Measurements from ENCODE around the gene IFNGR2.
"Not testable (repeated sequence)": the region's sequence is repeated elsewhere in the genome, so short reads cannot be mapped to it uniquely, and the experiment has no call there.

Gene IFNGR2

DNA sequence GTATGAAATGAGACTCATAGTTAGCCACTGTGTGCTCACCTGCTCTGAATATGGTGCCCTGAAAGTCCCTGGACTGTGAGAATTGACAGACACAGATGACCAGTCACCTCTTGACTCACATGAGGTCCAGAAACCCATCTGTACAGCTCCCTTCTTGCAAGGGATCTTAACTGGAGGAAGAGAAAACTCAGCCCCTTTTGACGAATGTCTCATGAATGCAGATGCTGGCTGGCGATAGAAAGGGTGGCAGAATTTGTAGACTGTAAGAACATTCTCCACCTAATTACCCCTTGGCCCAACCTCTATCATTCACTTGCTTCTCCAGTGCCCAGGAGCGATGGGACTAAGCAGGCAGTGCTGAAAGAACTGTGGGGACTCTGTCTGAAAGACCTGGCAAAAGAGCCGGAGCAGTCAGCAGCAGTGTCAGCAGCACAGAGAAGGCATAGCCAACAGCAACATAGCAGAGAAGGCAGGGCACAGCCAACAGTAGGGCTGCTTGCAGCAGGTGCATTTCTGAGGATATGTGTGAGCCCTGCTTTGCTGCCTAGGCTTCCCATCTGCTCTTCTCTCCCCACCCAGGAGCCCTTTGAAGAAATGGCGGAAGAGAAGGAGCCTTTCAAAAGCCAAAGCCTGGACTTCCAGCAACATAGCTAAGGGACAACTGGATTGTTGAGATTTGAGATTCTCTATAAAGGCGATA, 25.8 kb upstream of the IFNGR2 start:
- no peak for DNase-seq (ENCODE audit: low read depth in 2 of 2)

DNA sequence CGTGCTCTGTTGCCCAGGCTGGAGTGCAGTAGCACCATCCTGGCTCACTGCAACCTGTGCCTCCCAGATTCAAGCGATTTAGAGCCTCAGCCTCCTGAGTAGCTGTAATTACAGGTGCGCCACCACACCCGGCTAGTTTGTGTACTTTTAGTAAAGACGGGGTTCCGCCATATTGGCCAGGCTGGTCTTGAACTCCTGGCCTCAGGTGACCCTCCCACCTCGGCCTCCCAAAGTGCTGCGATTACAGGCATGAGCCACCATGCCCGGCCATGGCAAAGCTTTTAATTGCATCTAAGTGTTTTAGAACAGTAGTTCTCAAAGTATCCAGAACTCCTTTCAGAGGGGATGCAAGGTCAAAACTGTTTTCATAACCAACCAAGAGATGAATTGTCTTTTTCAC, 25.1 kb upstream of the IFNGR2 start:
- DNase-seq (ENCODE audit: low read depth in 2 of 2) = no peak

DNA sequence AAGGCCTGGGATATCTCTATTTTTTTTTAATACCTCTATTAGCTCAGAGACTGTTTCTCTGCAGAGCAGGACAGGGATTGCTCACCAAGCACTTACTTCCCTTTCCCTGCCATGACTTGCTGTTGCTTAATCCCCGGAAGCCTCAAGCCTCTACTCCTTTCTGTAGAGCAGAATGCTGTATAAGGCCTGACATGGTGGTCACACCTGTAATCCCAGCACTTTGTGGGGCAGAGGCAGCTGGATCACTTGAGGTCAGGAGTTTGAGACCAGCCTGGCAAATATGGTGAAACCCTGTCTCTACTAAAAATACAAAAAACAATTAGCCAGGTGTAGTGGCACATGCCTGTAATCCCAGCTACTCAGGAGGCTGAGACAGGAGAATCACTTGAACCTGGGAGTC, 23.3 kb upstream of the IFNGR2 start:
- DNase-seq (ENCODE audit: low read depth in 2 of 2) = not testable (repeated sequence)

DNA sequence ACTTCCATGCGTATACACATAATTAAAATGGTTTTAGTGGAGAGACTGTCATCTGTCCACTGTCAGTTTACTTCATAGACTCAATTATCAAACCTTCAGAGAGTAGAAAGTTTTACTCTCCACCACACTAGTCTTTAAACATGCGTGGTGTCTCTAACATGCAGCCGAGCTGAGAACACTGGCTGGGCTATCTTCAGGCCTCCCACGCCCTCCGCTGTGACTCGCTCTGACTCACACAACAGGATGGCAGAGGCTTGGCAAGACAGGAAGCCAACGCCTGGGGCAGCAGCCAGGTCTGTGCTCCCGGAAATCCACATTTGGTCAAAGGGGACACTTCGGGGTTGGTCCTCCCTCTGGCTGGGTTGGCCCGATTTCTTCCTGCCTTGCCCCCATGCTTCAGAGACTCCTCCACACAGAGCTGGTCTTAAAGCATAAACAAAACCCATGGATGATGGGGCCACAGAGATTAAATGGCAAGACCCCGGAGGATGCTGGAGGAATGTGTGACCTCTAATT, 22.7 kb upstream of the IFNGR2 start:
- DNase-seq (ENCODE audit: low read depth in 2 of 2) = peak; percentile 54 to 59

DNA sequence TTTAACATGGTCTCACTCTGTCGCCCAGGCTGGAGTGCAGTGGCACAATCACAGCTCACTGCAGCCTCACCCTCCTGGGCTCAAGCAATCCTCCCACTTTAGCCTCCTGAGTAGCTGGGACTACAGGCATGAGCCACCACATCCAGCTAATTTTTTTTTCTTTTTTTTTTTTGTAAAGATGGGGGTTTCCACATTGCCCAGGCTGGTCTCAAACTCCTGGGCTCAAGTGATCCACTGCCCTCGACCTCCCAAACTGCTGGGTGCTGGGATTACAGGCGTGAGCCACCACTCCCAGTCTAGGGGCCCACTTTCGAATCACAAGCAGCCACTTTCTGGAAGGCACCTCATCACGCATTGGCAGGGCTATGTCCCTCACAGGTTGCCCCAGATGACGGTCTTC, 21.8 kb upstream of the IFNGR2 start:
- not testable (repeated sequence) for DNase-seq (ENCODE audit: low read depth in 2 of 2)

DNA sequence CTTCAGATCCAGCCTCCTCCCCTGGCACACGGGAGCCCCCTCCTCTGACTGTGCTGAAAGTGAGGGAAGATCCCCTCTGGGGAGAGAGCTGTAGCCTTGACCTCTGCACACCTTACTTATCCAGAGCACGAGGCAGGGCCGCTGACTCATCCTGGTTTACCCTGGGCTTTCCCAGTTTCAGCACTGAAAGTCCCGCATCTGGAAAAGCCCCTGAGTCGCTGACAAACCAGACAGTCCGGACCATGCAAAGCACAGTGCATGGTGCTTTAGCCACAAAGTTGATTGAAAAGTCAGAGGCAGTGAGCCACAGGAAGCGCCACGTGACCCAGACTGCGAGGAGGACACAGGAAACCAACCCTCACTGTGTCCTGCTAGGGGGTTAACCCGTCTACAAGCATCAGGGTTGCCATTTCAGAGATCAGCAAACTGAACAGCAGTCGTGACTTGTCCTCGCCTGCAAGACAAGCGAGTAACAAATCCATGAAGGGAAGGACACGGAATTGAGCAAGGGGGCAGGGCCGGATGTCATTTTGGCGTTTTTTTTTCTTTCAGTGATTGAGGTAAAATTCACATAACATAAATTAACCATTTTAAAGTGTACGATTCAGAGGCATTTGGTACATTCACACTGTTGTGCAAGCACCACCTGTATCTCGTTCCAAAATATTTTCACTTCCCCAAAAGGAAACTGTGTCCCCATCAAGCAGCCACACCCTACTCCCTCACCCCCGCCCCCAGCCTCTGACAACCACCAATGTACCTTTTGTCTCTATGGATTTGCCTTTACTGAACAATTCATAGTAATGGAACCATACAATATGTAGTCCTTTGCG, 19.9 kb upstream of the IFNGR2 start:
- peak in 1 of 2 donors; percentile 46 for DNase-seq (ENCODE audit: low read depth in 2 of 2)

DNA sequence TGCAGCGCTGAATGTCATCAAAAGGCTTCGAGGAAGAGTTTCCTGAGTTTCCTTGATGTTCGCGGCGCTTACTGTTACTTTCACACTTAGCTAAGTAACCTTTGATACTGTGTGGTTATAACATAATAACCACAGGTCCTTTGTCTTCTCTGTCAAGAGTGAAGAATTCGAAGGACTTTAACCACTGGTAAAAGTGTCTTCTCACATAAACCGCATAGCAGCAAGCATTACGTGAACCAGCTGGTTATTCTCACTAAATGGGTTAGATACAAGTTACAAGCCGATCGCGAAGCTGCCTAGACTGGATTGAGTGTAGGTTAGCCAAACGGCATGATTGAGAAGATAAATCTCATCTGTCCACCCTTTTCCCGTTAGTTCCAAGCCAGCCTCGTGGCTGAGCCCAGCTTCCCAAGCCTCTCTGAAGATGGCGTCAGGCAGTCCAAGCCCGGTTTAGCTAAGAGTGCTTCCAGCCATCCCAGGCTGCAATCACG, 18.3 kb upstream of the IFNGR2 start:
- DNase-seq (ENCODE audit: low read depth in 2 of 2) = no peak

DNA sequence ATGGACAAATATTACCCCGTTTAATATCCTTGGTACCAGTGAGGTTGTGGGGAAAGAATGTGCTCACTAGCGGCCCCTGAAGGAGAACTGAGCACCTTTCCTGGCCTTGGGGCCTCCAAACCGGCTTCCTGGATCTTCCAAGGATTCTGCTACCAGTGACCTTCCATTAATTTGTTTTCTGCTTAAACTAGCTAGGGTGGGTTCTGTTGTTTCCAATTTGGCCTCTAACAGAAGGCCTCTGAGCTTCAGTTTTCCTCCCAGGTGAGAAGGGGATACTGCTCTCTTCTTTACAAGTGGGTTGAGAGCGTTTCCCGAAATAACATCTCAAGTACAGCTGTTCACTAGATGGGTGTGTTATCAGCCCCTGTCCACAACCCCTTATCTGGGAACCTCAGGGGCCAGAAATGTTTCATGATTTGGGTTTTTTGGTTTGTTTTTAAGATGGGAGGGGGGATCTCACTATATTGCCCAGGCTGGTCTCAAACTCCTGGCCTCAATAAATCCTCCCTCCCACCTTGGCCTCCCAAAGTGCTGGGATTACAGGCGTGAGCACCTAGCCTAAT, 16.9 kb upstream of the IFNGR2 start:
- no peak for DNase-seq (ENCODE audit: low read depth in 2 of 2)

DNA sequence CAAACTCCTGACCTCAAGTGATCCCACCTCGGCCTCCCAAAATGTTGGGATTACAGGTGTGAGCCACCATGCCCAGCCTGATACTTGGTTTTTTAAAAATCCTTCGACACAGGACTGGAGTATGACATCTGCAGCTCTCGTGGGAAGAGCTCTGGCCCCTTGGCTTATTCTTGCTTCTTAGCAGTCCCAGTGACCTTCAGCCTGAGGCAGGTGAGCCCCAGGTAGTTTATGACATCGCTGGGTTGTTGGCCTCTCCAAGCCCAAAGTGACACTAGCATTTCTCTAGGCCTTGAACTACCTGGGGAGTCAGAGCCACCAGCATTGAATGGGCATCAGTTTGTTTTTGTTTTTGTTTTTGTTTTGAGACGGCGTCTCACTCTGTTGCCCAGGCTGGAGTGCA, 15.9 kb upstream of the IFNGR2 start:
- DNase-seq (ENCODE audit: low read depth in 2 of 2) = no peak

DNA sequence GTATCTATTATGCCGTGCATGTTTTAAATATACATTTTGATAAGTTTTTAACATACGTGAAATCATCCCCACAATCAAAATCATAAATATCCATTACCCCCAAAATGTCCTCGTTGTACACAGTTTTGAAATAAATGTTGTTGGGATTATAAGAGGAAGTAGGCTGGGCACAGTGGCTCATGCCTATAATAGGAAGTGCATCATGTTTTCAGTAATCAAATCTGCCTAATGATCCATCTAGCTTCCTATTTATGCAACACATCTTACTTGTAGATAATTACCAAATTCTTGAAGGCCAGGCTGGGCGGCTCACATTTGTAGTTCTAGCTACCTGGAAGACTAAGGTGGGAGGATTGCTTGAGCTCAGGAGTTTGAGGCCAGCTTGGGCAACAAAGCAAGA, 15.0 kb upstream of the IFNGR2 start:
- no peak for DNase-seq (ENCODE audit: low read depth in 2 of 2)

DNA sequence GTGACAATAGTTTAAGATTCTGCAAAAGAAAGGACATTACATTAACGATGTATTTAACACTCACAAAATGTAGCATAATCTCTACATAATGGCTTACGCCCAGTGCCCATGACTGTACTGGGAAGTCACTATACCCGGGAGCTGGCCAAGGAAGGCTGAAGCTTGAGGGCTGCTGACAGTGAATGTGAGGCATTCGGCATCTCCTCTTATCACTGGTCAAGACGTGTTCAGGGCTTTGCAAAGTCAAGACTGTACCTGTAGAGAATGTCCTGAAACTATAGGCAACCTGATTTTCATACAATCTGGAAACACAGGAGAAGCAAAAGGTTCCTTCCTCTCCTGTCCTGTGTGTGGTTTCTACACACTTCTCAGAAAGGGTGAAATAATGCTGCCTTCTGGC, 12.7 kb upstream of the IFNGR2 start:
- no peak for DNase-seq (ENCODE audit: low read depth in 2 of 2)

DNA sequence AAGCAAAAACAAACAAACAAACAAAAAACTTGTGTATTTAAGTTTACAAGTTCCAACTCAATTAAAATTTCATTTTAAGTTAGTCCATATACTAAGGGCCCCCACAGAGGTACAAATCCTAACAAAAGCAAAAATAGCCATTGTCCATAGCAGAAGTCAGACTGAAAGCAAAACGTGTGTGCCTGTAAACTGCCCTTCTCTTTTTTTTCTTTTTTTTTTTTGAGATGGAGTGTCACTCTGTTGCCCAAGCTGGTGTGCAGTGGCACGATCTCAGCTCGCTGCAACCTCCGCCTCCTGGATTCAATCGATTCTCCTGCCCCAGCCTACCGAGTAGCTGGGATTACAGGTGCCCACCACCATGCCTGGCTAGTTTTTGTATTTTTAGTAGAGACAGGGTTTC, 11.6 kb upstream of the IFNGR2 start:
- DNase-seq (ENCODE audit: low read depth in 2 of 2) = no peak

DNA sequence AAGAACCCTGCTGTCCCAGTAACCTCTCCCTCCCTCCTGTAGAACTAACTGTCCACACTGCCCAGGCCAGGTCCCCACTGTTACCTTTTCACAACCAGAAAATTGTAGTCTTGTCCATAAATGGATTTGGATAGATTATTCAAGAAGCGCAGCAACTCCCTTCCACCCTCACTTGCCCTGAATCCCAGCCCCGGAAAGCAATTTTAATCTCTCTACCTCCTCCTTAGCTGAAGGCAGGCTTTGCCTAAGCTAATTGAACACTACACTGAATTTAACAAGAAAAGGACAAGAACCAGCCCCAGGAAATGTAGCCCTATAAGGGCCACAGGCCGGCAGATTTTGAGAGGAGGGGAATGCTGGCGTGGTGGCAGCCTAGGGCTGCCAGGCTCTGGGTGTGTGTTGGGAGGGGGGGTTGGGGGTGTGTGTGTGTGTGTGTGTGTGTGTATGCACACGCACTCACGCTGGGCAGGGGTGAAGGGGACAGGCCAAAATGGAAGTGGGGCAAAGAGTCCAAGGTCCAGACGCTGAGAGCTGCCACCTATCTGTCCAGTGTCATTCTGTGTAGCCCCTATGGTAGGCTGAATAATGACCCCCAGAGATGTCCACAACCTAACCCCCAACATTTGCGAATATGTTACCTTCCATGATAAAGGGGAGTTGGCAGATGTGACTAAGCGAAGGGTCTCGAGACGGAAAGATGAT, 10.8 kb upstream of the IFNGR2 start:
- DNase-seq (ENCODE audit: low read depth in 2 of 2) = no peak

DNA sequence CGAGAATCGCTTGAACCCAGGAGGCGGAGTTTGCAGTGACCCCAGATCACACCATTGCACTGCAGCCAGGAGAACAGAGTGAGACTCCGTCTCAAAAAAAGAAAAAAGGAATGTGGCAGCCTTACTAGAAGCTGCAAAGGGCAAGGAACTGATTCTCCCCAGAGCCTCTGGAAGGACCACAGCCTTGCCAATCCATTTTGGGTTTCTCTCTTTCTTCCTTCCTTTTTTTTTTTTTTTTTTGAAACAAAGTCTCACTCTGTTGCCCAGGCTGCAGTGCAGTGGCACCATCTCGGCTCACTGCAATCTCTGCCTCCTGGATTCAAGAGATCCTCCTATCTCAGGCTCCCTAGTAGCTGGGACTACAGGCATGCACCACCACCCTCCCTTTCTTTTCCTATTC, 9.9 kb upstream of the IFNGR2 start:
- DNase-seq (ENCODE audit: low read depth in 2 of 2) = no peak

DNA sequence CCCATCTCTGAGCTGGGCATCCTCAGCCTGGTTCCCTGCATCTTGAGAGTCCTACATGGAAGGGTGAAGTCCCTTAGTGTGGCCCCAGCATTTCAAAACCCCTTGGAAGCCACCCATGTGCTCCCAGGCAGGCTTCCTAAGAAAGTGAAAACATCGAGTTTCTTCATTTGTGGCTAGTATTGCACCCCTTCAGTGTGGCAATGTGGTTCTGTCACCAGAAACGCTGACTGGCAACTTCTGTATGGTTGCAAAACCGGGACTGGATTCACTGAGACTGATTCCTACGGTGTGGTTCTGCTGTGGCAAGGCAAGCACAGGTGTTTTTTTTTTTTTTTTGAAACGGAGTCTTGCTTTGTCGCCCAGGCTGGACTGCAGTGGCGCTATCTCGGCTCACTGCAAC, 9.0 kb upstream of the IFNGR2 start:
- no peak for DNase-seq (ENCODE audit: low read depth in 2 of 2)

DNA sequence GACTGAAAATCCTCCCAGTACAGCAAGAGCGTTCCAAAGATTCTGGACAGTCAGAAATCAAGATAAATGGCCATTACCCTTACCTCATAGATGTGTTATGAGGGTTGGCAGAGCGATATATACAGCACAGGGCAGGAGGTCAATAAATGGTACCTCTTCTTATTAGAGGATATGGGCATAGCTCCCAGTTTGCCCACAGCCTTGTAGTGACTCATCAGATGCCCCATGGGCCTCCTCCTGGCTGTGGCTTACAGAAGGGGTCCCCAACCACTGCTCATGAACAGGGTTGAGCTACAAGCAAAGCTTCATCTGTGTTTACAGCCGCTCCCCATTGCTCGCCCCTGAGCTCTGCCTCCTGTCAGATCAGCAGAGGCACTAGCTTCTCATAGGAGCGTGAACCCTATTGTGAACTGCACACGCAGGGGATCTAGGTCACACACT, 7.3 kb upstream of the IFNGR2 start:
- DNase-seq (ENCODE audit: low read depth in 2 of 2) = no peak

DNA sequence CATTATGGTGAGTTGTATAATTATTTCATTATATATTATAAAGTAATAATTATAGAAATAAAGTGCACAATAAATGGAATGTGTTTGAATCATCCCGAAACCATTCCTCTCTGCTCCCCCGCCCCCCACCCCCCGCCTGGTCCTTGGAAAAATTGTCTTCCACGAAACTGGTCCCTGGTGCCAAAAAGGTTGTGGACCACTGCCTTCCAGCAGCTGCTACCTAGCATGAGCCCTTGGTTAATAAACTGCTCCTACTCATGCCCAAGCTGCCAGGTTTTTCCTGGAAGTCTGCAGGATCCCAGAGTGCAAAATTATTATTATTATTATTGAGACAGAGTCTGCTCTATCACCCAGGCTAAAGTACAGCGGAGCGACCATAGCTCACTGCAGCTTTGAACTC, 6.8 kb upstream of the IFNGR2 start:
- DNase-seq (ENCODE audit: low read depth in 2 of 2) = no peak

DNA sequence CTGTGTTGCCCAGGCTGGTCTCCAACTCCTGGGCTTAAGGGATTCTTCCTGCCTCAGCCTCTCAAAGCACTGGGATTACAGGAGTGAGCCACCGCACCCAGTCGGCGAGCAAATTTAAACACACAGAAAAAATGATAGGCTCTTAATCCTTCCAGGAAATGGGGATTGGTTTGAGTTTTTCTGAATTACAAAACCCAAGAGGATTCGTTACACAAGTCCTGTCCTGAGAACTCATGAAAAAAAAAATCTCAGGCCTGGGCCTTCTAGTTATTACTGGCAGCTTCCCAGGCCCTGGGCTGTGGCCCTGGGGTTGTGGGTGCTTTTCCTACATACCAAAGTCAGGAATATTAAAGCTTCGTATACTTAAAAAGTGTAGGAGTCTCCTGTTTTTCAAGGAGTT, 6.3 kb upstream of the IFNGR2 start:
- DNase-seq (ENCODE audit: low read depth in 2 of 2) = no peak

DNA sequence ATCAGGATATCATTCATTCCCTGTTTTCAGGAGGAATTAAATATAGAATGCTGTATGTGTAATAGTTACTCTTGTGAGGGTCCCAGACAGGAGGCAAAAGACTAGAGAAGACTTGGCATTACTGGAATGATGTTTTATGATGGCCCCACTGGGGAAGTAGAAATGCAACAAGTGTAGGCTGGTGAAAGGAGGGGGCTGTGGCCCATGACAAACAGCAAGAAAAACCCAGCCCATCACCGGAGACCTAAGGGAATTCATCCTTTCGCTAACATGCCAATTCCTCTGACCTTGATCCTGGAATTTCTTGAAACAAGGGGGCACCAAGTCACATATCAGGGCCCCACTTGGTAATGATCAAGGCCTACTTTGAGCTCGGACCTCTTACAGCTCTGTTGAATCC, 5.5 kb upstream of the IFNGR2 start:
- DNase-seq (ENCODE audit: low read depth in 2 of 2) = no peak

DNA sequence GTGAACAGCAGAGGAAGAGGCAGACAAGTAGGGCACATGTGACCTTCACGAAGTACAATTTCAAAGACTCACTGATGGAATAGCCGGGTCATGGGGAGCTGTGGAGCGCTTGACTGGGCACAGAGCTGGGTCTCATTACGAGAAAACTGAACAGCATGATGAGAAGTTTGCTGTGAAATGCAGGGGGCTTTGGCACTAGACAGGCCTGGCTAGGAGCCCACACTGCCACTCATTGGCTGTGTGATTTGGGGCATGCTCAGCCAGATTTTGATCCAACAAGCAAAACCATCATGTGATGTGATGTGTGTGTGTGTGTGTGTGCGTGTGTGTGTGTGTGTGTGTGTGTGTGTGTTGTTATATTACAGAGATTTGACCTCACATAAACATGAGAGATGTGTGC, 4.9 kb upstream of the IFNGR2 start:
- DNase-seq (ENCODE audit: low read depth in 2 of 2) = no peak

DNA sequence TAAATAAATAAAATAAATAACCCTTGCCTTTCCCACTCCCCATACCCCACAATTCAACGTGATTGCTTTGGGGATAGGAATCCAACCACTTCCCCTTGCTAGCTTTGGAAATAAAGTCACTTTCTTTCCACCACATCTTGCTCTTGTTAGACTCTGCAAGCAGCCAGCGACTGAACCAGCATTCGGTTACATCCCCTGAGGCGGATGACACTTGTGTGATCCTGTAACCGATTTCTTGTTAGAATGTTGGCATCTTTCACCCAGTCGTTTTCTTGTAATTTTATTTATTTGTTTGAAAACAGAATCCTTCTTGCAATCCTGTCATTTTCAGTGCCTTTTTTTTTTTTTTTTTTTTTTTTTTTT, 1.6 kb upstream of the IFNGR2 start:
- DNase-seq (ENCODE audit: low read depth in 2 of 2) = no peak
